ENCODE results near the gene P2RX1. TPM values are rescaled to one million over a fixed set of nuclear protein-coding genes. Genes with fewer than 3 reads are reported as not detected.
"Not testable (repeated sequence)": the region's sequence is repeated elsewhere in the genome, so short reads cannot be mapped to it uniquely, and the experiment has no call there.

Gene P2RX1
- total RNA-seq, 1 donor from 2014 or later = 6.8 TPM

DNA sequence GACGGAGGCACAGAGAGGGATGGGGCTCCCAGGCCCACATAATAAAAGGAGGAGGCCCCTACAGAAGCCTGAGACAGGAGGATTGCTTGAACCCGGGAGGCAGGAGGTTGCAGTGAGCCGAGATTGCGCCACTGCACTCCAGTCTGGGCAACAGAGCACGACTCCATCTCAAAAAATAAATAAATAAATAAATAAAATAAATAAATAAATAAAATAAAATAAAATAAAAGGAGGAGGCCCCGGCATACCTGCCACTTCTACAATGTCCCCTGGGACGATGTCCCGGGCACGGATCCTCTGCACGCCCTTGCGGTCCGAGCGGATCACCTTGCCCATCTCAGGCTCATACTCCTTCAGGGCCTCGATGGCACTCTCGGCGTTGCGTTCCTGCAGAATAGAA lies 34.7 kb upstream of the P2RX1 start:
- no peak for ATAC-seq
- Histone ChIP-seq H3K36me3 (peaks cover 19% of the 10 kb centered on the region), H3K4me3 (no peak overlapping the region), H3K9me3 (no peaks in the 10 kb centered on the region), H3K27me3 (no peaks in the 10 kb centered on the region), H3K27ac (no peak overlapping the region), H3K4me1 (peaks cover 8% of the 10 kb centered on the region)
- no peak for TF ChIP-seq CTCF (IDR thresholded peaks at IDR 0.05)
- intact Hi-C loops (cut with DNase I) = no loop called here
- DNase-seq = no peak

- Histone ChIP-seq H3K27me3 (no peaks in the 10 kb centered on the region), H3K4me3 (no peak overlapping the region), H3K4me1 (peaks cover 8% of the 10 kb centered on the region), H3K27ac (no peak overlapping the region), H3K36me3 (peaks cover 19% of the 10 kb centered on the region), H3K9me3 (no peaks in the 10 kb centered on the region)
- ATAC-seq (no peak), DNase-seq (no peak)
- no peak for TF ChIP-seq CTCF (IDR thresholded peaks at IDR 0.05)
- intact Hi-C loops (cut with DNase I) = no loop called here
These were observed 34.3 kb upstream of the P2RX1 start for GRCh38 chr17:3950584-3950983.

DNA sequence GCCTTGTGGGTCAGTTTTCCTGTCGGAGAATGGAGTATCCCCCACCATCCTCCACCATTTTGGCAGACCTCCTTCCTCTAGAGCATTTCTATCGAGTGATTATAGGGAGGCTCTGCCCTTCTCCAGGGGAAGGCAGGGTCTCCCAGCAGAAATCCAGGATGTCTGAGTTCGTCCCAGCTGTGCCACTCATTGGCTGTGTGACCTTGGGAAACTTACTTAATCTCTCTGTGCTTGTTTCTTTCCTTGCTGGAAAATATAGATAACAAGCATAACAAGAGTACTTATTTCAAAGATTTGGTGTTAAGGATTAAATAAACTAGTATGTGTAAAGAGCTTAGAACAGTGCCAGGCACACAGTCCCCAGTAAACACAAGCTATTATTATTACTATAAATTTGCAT lies 33.2 kb upstream of the P2RX1 start:
- H3K27ac ChIP-seq = no peak overlapping the region
- H3K27me3 ChIP-seq = no peaks in the 10 kb centered on the region
- DNase-seq (no peak), ATAC-seq (no peak)
- H3K4me3 ChIP-seq = no peak overlapping the region
- no peak for TF ChIP-seq CTCF (IDR thresholded peaks at IDR 0.05)
- no peaks in the 10 kb centered on the region for H3K9me3 ChIP-seq
- intact Hi-C loops (cut with DNase I) = no loop called here
- H3K4me1 ChIP-seq = no peaks in the 10 kb centered on the region
- H3K36me3 ChIP-seq = peaks cover 19% of the 10 kb centered on the region

DNA sequence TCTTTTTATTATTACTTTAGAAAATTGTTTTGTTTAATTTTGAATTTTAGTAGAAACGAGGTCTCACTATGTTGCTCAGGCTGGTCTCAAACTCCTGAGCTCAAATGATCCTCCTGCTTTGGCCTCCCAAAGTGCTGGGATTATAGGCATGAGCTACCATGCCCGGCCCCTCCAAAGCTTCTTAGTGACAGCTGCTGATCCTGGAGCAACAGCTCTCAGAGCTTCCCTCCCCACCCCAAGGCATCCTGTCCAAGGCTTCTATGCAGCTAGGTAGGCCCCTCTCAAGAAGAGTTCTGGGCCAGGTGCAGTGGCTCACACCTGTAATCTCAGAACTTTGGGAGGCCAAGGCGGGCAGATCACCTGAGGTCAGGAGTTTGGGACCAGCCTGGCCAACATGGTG lies 32.3 kb upstream of the P2RX1 start:
- H3K27ac ChIP-seq; H3K4me1 ChIP-seq; ATAC-seq; H3K27me3 ChIP-seq; H3K9me3 ChIP-seq; intact Hi-C loops (cut with DNase I); DNase-seq; H3K4me3 ChIP-seq: not testable (repeated sequence)
- H3K36me3 ChIP-seq = peaks cover 19% of the 10 kb centered on the region

GRCh38 chr17:3947318-3947810 lies 31.1 kb upstream of the P2RX1 start:
- Histone ChIP-seq H3K4me1 (no peaks in the 10 kb centered on the region), H3K4me3 (no peak overlapping the region), H3K36me3 (peaks cover 19% of the 10 kb centered on the region), H3K9me3 (no peaks in the 10 kb centered on the region), H3K27ac (no peak overlapping the region), H3K27me3 (no peaks in the 10 kb centered on the region)
- intact Hi-C loops (cut with DNase I) = no loop called here
- DNase-seq = no peak
- no peak for TF ChIP-seq CTCF (IDR thresholded peaks at IDR 0.05)
- no peak for ATAC-seq

DNA sequence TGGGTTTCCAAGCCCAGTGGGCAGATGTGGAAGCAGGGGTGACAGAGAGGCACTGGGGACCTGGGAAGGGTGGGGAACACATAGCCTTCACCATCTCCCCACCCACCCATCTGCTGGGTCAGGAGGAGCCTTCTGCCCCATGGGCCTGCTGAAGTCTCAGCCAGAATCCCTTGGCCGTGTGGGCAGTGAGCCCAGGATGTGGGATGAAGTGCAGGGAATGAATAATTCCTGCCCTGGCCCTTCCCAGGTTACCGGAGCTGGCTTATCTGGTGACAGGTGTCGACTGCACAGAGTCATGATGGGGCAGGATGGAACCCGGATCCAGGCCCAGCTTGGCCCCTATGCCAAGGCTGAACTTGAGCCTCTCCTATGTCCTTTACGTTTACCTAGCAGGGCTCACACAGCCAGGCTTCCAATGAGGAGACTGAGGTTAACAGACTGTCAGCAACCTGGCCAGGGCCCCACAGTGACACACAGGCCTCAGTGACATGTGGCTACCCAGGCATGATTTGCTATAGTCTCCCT lies 30.5 kb upstream of the P2RX1 start:
- intact Hi-C loops (cut with DNase I) = no loop called here
- peaks cover 19% of the 10 kb centered on the region for H3K36me3 ChIP-seq
- no peaks in the 10 kb centered on the region for H3K27me3 ChIP-seq
- H3K9me3 ChIP-seq = no peaks in the 10 kb centered on the region
- H3K4me1 ChIP-seq = no peaks in the 10 kb centered on the region
- TF ChIP-seq CTCF (IDR thresholded peaks at IDR 0.05) = no peak
- no peak overlapping the region for H3K4me3 ChIP-seq
- H3K27ac ChIP-seq = no peak overlapping the region
- ATAC-seq (no peak), DNase-seq (no peak)
